Activated CD4-positive, alpha-beta T cell treated with anti-CD3 and anti-CD28 coated beads, Interleukin-2, amount 10 ng/mL, durations not matched to agents 7 days and 5 days (primary cell): ENCODE results near the gene SLMAP. TPM values are rescaled to one million over a fixed set of nuclear protein-coding genes. Genes with fewer than 3 reads are reported as not detected.

Experiments used
- CTCF ChIA-PET: fragments of 350-600 bp; sonication (Branson Sonifier 250); formaldehyde crosslinking; loops from one replicate; lab custom pipeline; 2021; ENCODE audit warnings: antibody characterized with exemption; lab: Charles Lee
- POLR2A ChIA-PET: fragments of 350-600 bp; sonication (Branson Sonifier 250); formaldehyde crosslinking; loops from one replicate; lab custom pipeline; 2021; ENCODE audit warnings: antibody characterized with exemption; lab: Charles Lee
- DNase-seq: peaks from one replicate; pipeline ENCODE4 v3.0.0-alpha.2; 2020
- H3K27ac Mint-ChIP-seq: one replicate; pipeline ENCODE4 v1.8.0; 2021; ENCODE audit warnings: mild to moderate bottlenecking, moderate library complexity, mixed read lengths
- H3K27me3 Mint-ChIP-seq: one replicate; pipeline ENCODE4 v1.8.0; 2021; ENCODE audit warnings: mixed read lengths
- H3K36me3 Mint-ChIP-seq: one replicate; pipeline ENCODE4 v1.8.0; 2021; ENCODE audit warnings: low read depth, mixed read lengths
- H3K4me1 Mint-ChIP-seq: one replicate; pipeline ENCODE4 v1.8.0; 2021; ENCODE audit warnings: mixed read lengths
- H3K4me3 Mint-ChIP-seq: one replicate; pipeline ENCODE4 v1.8.0; 2021; ENCODE audit warnings: mild to moderate bottlenecking, moderate library complexity, mixed read lengths
- H3K9me3 Mint-ChIP-seq: one replicate; pipeline ENCODE4 v1.8.0; 2021; ENCODE audit warnings: mixed read lengths
- total RNA-seq, 2 experiments: library from RNA; stranded (reverse); gene quantifications; one replicate each; pipeline ENCODE4 v1.2.3, GENCODE V29; 2021

SLMAP gene
- total RNA-seq, 2 experiments from 2014 or later = 47.2 to 51.2 TPM

DNA sequence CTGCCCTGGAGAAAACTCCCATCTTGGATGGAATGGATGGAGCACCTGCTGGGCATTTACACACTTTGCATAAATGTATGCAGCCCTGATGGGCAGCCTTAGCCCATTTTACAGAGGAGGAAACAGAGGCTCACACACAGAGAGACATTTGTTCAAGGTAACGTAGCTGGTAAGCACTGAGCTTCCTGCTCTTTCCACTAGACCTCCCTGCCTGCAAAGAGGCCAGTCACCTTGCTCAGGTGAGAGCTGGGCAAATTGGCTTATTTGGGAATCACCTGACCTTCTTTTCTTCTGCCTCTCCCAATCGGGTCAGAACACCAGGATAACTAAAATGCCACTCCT lies 200.7 kb downstream of the SLMAP start:
- H3K4me1 Mint-ChIP-seq = peaks cover 10% of the 10 kb centered on the region
- H3K27ac Mint-ChIP-seq = no peak overlapping the region
- no peak overlapping the region for H3K4me3 Mint-ChIP-seq
- H3K27me3 Mint-ChIP-seq = no peaks in the 10 kb centered on the region
- no peaks in the 10 kb centered on the region for H3K9me3 Mint-ChIP-seq
- CTCF ChIA-PET = interaction anchor here (0.6 to 1.8 kb wide), 2 partner anchors 17 to 397 kb away, joined by 3 to 4 read pairs; no protein-coding TSS in a partner anchor
- no peak for DNase-seq
- H3K36me3 Mint-ChIP-seq = no peaks in the 10 kb centered on the region
- POLR2A ChIA-PET = no interaction called here

DNA sequence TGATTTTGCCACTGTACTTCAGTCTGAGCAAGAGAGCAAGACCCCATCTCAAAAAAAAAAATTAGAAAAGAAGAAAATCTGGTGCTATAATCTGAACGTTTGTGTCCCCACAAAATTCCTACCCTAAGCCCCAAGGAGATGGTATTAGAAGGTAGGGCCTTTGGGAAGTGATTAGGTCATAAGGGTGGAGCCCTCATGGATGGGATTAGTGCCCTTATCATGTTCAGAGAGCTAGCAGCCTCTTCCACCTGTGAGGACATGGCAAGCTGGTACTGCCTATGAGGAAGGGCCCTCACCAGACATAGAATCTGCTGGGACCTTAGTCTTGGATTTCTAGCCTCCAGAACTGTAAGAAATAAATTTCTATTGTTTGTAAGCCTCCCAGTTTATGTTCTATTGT lies 201.7 kb downstream of the SLMAP start:
- Mint-ChIP-seq H3K36me3 (no peaks in the 10 kb centered on the region), H3K27me3 (peaks cover 1% of the 10 kb centered on the region), H3K9me3 (no peaks in the 10 kb centered on the region), H3K4me3 (no peak overlapping the region), H3K4me1 (peaks cover 10% of the 10 kb centered on the region), H3K27ac (no peak overlapping the region)
- POLR2A ChIA-PET = no interaction called here
- CTCF ChIA-PET = interaction anchor here (1.8 kb wide), 1 partner anchor 18 kb away, joined by 4 read pairs; no protein-coding TSS in a partner anchor
- DNase-seq = no peak

DNA sequence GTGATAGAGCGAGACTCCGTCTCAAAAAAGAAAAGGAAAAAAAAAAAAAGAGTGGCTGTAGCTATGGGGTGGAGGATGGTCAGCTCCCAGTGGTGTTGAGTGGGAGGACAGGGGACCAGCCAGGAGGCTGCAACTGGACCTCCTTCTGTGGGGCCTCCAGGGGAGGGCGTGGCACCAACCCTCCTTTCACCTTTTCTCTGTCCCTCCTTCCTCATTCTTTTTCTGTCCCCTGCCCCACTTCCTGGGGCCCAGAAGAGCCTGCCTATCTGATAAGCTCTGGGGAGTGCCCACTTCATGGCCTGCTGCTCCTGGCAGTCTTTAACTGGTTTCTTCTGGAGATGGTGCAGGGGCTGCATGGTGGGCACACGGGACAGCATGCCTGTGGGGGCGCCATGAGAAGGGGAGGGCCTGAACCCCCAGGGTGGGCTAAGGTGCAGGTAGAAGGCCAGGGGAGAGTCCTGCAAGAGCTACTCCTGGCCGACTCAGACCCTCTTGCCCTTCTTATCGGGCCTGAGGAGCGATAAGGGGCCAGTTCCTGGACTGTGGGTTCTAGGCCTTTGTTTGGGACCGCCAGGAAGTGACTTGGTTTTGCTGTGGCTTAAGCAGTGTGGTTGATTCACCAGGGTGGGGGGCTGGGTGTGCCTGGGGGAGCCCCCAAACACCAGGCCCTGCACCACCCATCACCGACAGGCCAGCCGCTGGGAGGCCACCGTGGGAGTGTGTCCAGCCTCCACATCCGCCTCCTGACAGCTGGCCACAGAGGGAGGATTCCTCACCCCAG lies 202.7 kb downstream of the SLMAP start:
- no peak for DNase-seq
- Mint-ChIP-seq H3K27ac (no peak overlapping the region), H3K9me3 (no peaks in the 10 kb centered on the region), H3K4me1 (peaks cover 10% of the 10 kb centered on the region), H3K36me3 (no peaks in the 10 kb centered on the region), H3K27me3 (peaks cover 1% of the 10 kb centered on the region), H3K4me3 (no peak overlapping the region)
- CTCF ChIA-PET = interaction anchor here (1.2 kb wide), 1 partner anchor 11 kb away, joined by 3 read pairs; no protein-coding TSS in a partner anchor
- POLR2A ChIA-PET = interaction anchor here (0.6 kb wide), 1 partner anchor 83 kb away, joined by 3 read pairs; no protein-coding TSS in a partner anchor

GRCh38 chr3:57959423-57960173 lies 203.5 kb downstream of the SLMAP start:
- ChIA-PET CTCF (interaction anchor here (0.7 to 1.2 kb wide), 3 partner anchors 11 to 208 kb away, joined by 3 to 4 read pairs (median 3); no protein-coding TSS in a partner anchor), POLR2A (no interaction called here)
- H3K27ac Mint-ChIP-seq = no peak overlapping the region
- H3K4me1 Mint-ChIP-seq = peaks cover 10% of the 10 kb centered on the region
- no peak for DNase-seq
- peaks cover 1% of the 10 kb centered on the region for H3K27me3 Mint-ChIP-seq
- no peaks in the 10 kb centered on the region for H3K36me3 Mint-ChIP-seq
- no peaks in the 10 kb centered on the region for H3K9me3 Mint-ChIP-seq
- H3K4me3 Mint-ChIP-seq = no peak overlapping the region

GRCh38 chr3:57960174-57960505 lies 204.0 kb downstream of the SLMAP start:
- Mint-ChIP-seq H3K4me1 (peaks cover 10% of the 10 kb centered on the region), H3K27ac (no peak overlapping the region), H3K4me3 (no peak overlapping the region), H3K27me3 (peaks cover 1% of the 10 kb centered on the region), H3K36me3 (no peaks in the 10 kb centered on the region), H3K9me3 (no peaks in the 10 kb centered on the region)
- POLR2A ChIA-PET = no interaction called here
- CTCF ChIA-PET = interaction anchor here (0.7 to 1.1 kb wide), 2 partner anchors 35 to 207 kb away, joined by 3 to 4 read pairs; no protein-coding TSS in a partner anchor
- DNase-seq = no peak

GRCh38 chr3:57961177-57961827 lies 205.2 kb downstream of the SLMAP start:
- DNase-seq = no peak
- no peaks in the 10 kb centered on the region for H3K36me3 Mint-ChIP-seq
- no peak overlapping the region for H3K27ac Mint-ChIP-seq
- peaks cover 1% of the 10 kb centered on the region for H3K27me3 Mint-ChIP-seq
- no peak overlapping the region for H3K4me3 Mint-ChIP-seq
- H3K4me1 Mint-ChIP-seq = peaks cover 8% of the 10 kb centered on the region
- no peaks in the 10 kb centered on the region for H3K9me3 Mint-ChIP-seq
- ChIA-PET CTCF (interaction anchor here (0.6 to 1.1 kb wide), 3 partner anchors 227 to 666 kb away, joined by 3 to 6 read pairs (median 3); no protein-coding TSS in a partner anchor), POLR2A (no interaction called here)

DNA sequence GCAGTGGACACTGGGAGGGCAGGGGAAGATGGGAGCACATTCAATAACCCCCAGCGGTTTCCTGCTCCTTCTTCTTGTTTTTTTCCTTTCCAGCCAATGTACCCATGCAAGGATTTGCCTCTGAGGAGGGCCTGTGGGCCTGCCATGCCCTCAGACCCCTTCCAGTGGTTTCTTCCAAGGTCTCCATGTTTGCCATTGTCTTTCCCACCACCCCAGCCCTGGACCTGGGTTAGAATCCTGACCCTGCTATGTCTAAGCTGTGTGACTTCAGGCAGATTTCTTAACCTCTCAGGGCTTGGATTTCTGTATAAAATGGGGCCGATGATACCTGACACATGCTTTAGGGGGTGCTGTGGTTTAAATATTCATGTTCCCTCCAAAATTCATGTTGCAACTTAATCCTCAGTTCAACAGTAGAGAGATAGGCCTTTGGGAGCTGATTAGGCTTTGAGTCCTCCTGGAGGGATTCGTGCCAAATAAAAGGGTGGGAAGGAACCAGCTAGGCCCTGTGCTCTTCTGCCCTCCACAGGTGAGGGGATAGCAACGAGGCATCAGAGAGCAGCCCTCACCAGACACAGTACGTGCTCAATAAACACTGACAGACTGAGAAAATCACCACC lies 205.8 kb downstream of the SLMAP start:
- peaks cover 1% of the 10 kb centered on the region for H3K27me3 Mint-ChIP-seq
- no peak overlapping the region for H3K27ac Mint-ChIP-seq
- H3K36me3 Mint-ChIP-seq = no peaks in the 10 kb centered on the region
- H3K4me3 Mint-ChIP-seq = no peak overlapping the region
- POLR2A ChIA-PET = no interaction called here
- no peaks in the 10 kb centered on the region for H3K9me3 Mint-ChIP-seq
- CTCF ChIA-PET = interaction anchor here (0.7 to 1.7 kb wide), 4 partner anchors 12 to 226 kb away, joined by 3 to 4 read pairs (median 3); partner anchors contain the start of gene FLNB
- DNase-seq = no peak
- H3K4me1 Mint-ChIP-seq = peaks cover 8% of the 10 kb centered on the region

GRCh38 chr3:57962448-57962834 lies 206.3 kb downstream of the SLMAP start:
- peaks cover 1% of the 10 kb centered on the region for H3K27me3 Mint-ChIP-seq
- CTCF ChIA-PET = interaction anchor here (0.7 to 1.7 kb wide), 4 partner anchors 13 to 225 kb away, joined by 3 to 4 read pairs (median 3); partner anchors contain the start of gene FLNB
- H3K4me1 Mint-ChIP-seq = peaks cover 13% of the 10 kb centered on the region
- peaks cover 2% of the 10 kb centered on the region for H3K9me3 Mint-ChIP-seq
- no peaks in the 10 kb centered on the region for H3K36me3 Mint-ChIP-seq
- H3K27ac Mint-ChIP-seq = no peak overlapping the region
- DNase-seq = no peak
- no peak overlapping the region for H3K4me3 Mint-ChIP-seq
- POLR2A ChIA-PET = no interaction called here

DNA sequence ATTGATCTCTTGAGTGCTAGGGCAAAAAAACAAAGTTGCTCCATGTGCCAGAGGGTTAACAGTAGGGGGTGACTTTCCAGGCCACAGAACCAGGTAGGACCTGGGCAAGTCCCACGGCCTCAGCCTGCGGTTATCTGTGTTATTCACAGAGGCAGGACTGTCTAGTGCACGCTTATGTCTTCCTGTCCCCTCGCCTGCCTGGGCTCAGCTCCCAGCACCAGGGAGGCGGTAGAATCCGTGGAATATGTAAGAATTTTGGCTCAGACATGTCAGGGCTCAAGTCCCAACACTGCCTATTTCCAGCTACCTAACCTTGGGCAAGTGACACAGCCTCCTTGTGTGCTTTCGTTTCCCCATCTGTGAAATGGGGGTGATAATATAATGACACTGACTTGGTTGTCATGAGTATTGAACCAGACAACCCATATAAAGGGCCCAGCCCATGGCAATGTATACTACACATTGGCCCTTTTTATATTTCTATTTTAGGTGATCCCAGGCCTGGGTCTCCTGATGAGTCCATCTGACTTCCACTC lies 207.8 kb downstream of the SLMAP start:
- Mint-ChIP-seq H3K27me3 (peaks cover 1% of the 10 kb centered on the region), H3K4me1 (peaks cover 13% of the 10 kb centered on the region), H3K27ac (no peak overlapping the region), H3K4me3 (no peak overlapping the region), H3K9me3 (peaks cover 3% of the 10 kb centered on the region), H3K36me3 (no peaks in the 10 kb centered on the region)
- DNase-seq = no peak
- ChIA-PET POLR2A (no interaction called here), CTCF (interaction anchor here (0.6 to 0.7 kb wide), 3 partner anchors 16 to 171 kb away, joined by 3 to 4 read pairs (median 4); no protein-coding TSS in a partner anchor)

- Mint-ChIP-seq H3K4me1 (peaks cover 12% of the 10 kb centered on the region), H3K4me3 (no peak overlapping the region), H3K9me3 (peaks cover 3% of the 10 kb centered on the region), H3K36me3 (no peaks in the 10 kb centered on the region), H3K27ac (no peak overlapping the region), H3K27me3 (peaks cover 1% of the 10 kb centered on the region)
- CTCF ChIA-PET = no interaction called here
- no peak for DNase-seq
- POLR2A ChIA-PET = no interaction called here
These were observed 210.7 kb downstream of the SLMAP start for GRCh38 chr3:57966829-57967228.

GRCh38 chr3:57967590-57967989 lies 211.5 kb downstream of the SLMAP start:
- Mint-ChIP-seq H3K36me3 (no peaks in the 10 kb centered on the region), H3K9me3 (peaks cover 3% of the 10 kb centered on the region), H3K27ac (no peak overlapping the region), H3K4me1 (peaks cover 12% of the 10 kb centered on the region), H3K27me3 (peaks cover under 1% of the 10 kb centered on the region), H3K4me3 (no peak overlapping the region)
- DNase-seq = peak; percentile 37
- ChIA-PET POLR2A (no interaction called here), CTCF (no interaction called here)

GRCh38 chr3:57968501-57968900 lies 212.4 kb downstream of the SLMAP start:
- Mint-ChIP-seq H3K27ac (no peak overlapping the region), H3K4me3 (no peak overlapping the region), H3K9me3 (peaks cover 3% of the 10 kb centered on the region), H3K36me3 (no peaks in the 10 kb centered on the region), H3K4me1 (peaks cover 12% of the 10 kb centered on the region), H3K27me3 (no peaks in the 10 kb centered on the region)
- ChIA-PET CTCF (no interaction called here), POLR2A (no interaction called here)
- DNase-seq = no peak
